CD4-positive, alpha-beta T cell (primary cell): ENCODE measurements around the gene FCRL3. TPM values are rescaled to one million over a fixed set of nuclear protein-coding genes. Genes with fewer than 3 reads are reported as not detected.

Experiments used
- ATAC-seq: fragments of 200-7000 bp; cut with Tn5 transposase; one replicate; pipeline ENCODE4 v1.10.0; 2022; ENCODE audit warnings: mild to moderate bottlenecking; ENCODE audit not compliant: poor library complexity
- CTCF ChIA-PET: fragments of 350-600 bp; sonication (Branson Sonifier 250); formaldehyde crosslinking; loops from one replicate; lab custom pipeline; 2021; ENCODE audit warnings: antibody characterized with exemption, inconsistent platforms; lab: Charles Lee
- POLR2A ChIA-PET: fragments of 350-600 bp; sonication (Branson Sonifier 250); formaldehyde crosslinking; loops from one replicate; lab custom pipeline; 2021; ENCODE audit warnings: antibody characterized with exemption, inconsistent platforms; lab: Charles Lee
- DNase-seq, 14 experiments: peaks; one replicate each; pipeline ENCODE4 v3.0.0-alpha.2; 2013 to 2020; ENCODE audit warnings: mixed read lengths in 2 of 14
- H3K27ac ChIP-seq, 2 donors: one replicate each; pipeline versions ENCODE4 v1.5.1 to v1.7.0; 2013; ENCODE audit warnings: low read length in 2 of 2, low read depth in 1 of 2, mild to moderate bottlenecking in 1 of 2
- H3K27me3 ChIP-seq, 2 experiments: 1 replicate in 1 of 2; 2 replicates in 1 of 2; pipeline versions ENCODE4 v1.6.1 to v1.7.0; 2013; ENCODE audit warnings: low read length in 2 of 2, control low read depth in 1 of 2, mild to moderate bottlenecking in 1 of 2, moderate library complexity in 1 of 2; ENCODE audit not compliant: insufficient read depth in 2 of 2, control insufficient read depth in 1 of 2
- H3K36me3 ChIP-seq: one replicate; pipeline ENCODE4 v1.6.1; 2013; ENCODE audit warnings: low read length, control low read depth; ENCODE audit not compliant: insufficient read depth
- H3K4me1 ChIP-seq: one replicate; pipeline ENCODE4 v1.6.1; 2013; ENCODE audit warnings: low read length, control low read depth; ENCODE audit not compliant: insufficient read depth
- H3K4me3 ChIP-seq: one replicate; pipeline ENCODE4 v1.5.1; 2013; ENCODE audit warnings: mild to moderate bottlenecking, low read length, moderate library complexity
- H3K9me3 ChIP-seq, 2 experiments: 1 replicate in 1 of 2; 2 replicates in 1 of 2; pipeline versions ENCODE4 v1.6.1 to v1.7.0; 2013; ENCODE audit warnings: low read length in 2 of 2, mild to moderate bottlenecking in 2 of 2, control low read depth in 1 of 2, moderate library complexity in 1 of 2; ENCODE audit not compliant: control insufficient read depth in 1 of 2, insufficient read depth in 1 of 2
- H3K27ac Mint-ChIP-seq: one replicate; pipeline ENCODE4 v1.8.0; 2020; ENCODE audit warnings: mixed read lengths
- H3K27me3 Mint-ChIP-seq: one replicate; pipeline ENCODE4 v1.8.0; 2021; ENCODE audit warnings: mixed read lengths
- H3K36me3 Mint-ChIP-seq: one replicate; pipeline ENCODE4 v1.8.0; 2021; ENCODE audit warnings: low read depth, mixed read lengths
- H3K4me1 Mint-ChIP-seq: one replicate; pipeline ENCODE4 v1.8.0; 2021; ENCODE audit warnings: low read depth, mixed read lengths
- H3K4me3 Mint-ChIP-seq: one replicate; pipeline ENCODE4 v1.8.0; 2020; ENCODE audit warnings: mild to moderate bottlenecking, mixed read lengths
- H3K9me3 Mint-ChIP-seq: one replicate; pipeline ENCODE4 v1.8.0; 2020; ENCODE audit warnings: mixed read lengths
- CTCF ChIP-seq: fragments of 200-600 bp; IDR thresholded peaks from one replicate; pipeline ENCODE4 v1.8.0; 2022; ENCODE audit warnings: antibody characterized with exemption, mild to moderate bottlenecking
- intact Hi-C, 2 experiments: fragments of 100-400 bp; cut with DNase I in 1 of 2; cut with micrococcal nuclease in 1 of 2; formaldehyde crosslinking; loops; one replicate each; pipeline versions ENCODE4 v1.15.1 to v1.9.0; 2023 to 2025; cut with DNase I, micrococcal nuclease
- total RNA-seq, 174 experiments: library from RNA in 2 of 174; stranded (reverse) in 2 of 174; gene quantifications; one replicate each; pipeline ENCODE4 v1.2.3 and lab custom pipeline; 2021 to 2026

The FCRL3 gene
- total RNA-seq, 2 experiments from 2014 or later = 0.99 to 1.1 TPM

- H3K27ac Mint-ChIP-seq = no peak overlapping the region
- H3K36me3 Mint-ChIP-seq = no peaks in the 10 kb centered on the region
- no peaks in the 10 kb centered on the region for H3K9me3 ChIP-seq
- no peak overlapping the region for H3K4me3 ChIP-seq
- no peaks in the 10 kb centered on the region for H3K4me1 Mint-ChIP-seq
- POLR2A ChIA-PET = no interaction called here
- H3K4me1 ChIP-seq = no peaks in the 10 kb centered on the region
- H3K36me3 ChIP-seq = no peaks in the 10 kb centered on the region
- DNase-seq (no peak), ATAC-seq (no peak)
- H3K4me3 Mint-ChIP-seq = no peak overlapping the region
- TF ChIP-seq CTCF = no peak
- no peaks in the 10 kb centered on the region for H3K9me3 Mint-ChIP-seq
- CTCF ChIA-PET = no interaction called here
- peaks cover 5% of the 10 kb centered on the region for H3K27me3 Mint-ChIP-seq
- peaks cover 0 to 3% of the 10 kb centered on the region in 2 experiments for H3K27me3 ChIP-seq
- no peak overlapping the region for H3K27ac ChIP-seq
- intact Hi-C loops = no loop called here
Observed at GRCh38 chr1:157639800-157640199, 60.8 kb downstream of the FCRL3 start.

- Histone ChIP-seq H3K27ac (no peak overlapping the region), H3K27me3 (peaks cover 3 to 4% of the 10 kb centered on the region in 2 experiments), H3K36me3 (no peaks in the 10 kb centered on the region), H3K4me1 (no peaks in the 10 kb centered on the region), H3K4me3 (no peak overlapping the region), H3K9me3 (no peaks in the 10 kb centered on the region)
- H3K9me3 Mint-ChIP-seq = no peaks in the 10 kb centered on the region
- H3K27me3 Mint-ChIP-seq = peaks cover 18% of the 10 kb centered on the region
- intact Hi-C loops = no loop called here
- no peak overlapping the region for H3K4me3 Mint-ChIP-seq
- ATAC-seq (no peak), DNase-seq (peak in 3 of 14 experiments; percentile 12 to 52 (median 19))
- ChIA-PET POLR2A (no interaction called here), CTCF (no interaction called here)
- no peak for TF ChIP-seq CTCF
- H3K4me1 Mint-ChIP-seq = peaks cover 4% of the 10 kb centered on the region
- H3K27ac Mint-ChIP-seq = no peak overlapping the region
- no peaks in the 10 kb centered on the region for H3K36me3 Mint-ChIP-seq
Observed at GRCh38 chr1:157628773-157629172, 71.8 kb downstream of the FCRL3 start.

Other genes starting within 250 kb of the FCRL3 start
- gene FCRL5, start 148.3 kb downstream of the FCRL3 start, total RNA-seq = not detected
- not detected for gene FCRL4, start 102.7 kb downstream of the FCRL3 start, total RNA-seq
- gene FCRL2, start 76.4 kb upstream of the FCRL3 start, total RNA-seq = under 1 TPM; 0.11 to 0.20 TPM
- gene FCRL1, start 119.4 kb upstream of the FCRL3 start, total RNA-seq = under 1 TPM; 0.60 to 0.98 TPM
- not detected for gene CD5L, start 141.0 kb upstream of the FCRL3 start, total RNA-seq